ENCODE measurements around the gene ZNF701.
"Not testable (repeated sequence)": the region's sequence is repeated elsewhere in the genome, so short reads cannot be mapped to it uniquely, and the experiment has no call there.

ZNF701 gene

GRCh38 chr19:52570000-52570861, at the start of gene ZNF701:
ZNF701 (plus strand) TSS chr19:52570287; CDS start chr19:52574148, 3,861 bp downstream.
- peak; percentile 84 to 89 for DNase-seq (ENCODE audit: low read depth in 2 of 2)

GRCh38 chr19:52522551-52522950, 47.5 kb upstream of the ZNF701 start:
- DNase-seq (ENCODE audit: low read depth in 2 of 2): no peak

GRCh38 chr19:52524086-52524485, 46.0 kb upstream of the ZNF701 start:
- no peak for DNase-seq (ENCODE audit: low read depth in 2 of 2)

- DNase-seq (ENCODE audit: low read depth in 2 of 2): peak; percentile 92 to 96
Observed at GRCh38 chr19:52527134-52527955, 42.7 kb upstream of the ZNF701 start, which contains the start of gene ZNF808. ZNF808 (plus strand) TSS chr19:52527668; CDS start chr19:52543285, 15,617 bp downstream.

- DNase-seq (ENCODE audit: low read depth in 2 of 2): no peak
Observed at GRCh38 chr19:52527956-52528351, 42.1 kb upstream of the ZNF701 start.

- no peak for DNase-seq (ENCODE audit: low read depth in 2 of 2)
Observed at GRCh38 chr19:52532480-52532879, 37.6 kb upstream of the ZNF701 start.

- no peak for DNase-seq (ENCODE audit: low read depth in 2 of 2)
Observed at GRCh38 chr19:52533901-52534300, 36.2 kb upstream of the ZNF701 start.

GRCh38 chr19:52535385-52535770, 34.7 kb upstream of the ZNF701 start:
- DNase-seq (ENCODE audit: low read depth in 2 of 2): not testable (repeated sequence)

- DNase-seq (ENCODE audit: low read depth in 2 of 2): peak; percentile 82 to 91
Observed at GRCh38 chr19:52535771-52536447, 34.2 kb upstream of the ZNF701 start.

- peak in 1 of 2 experiments; percentile 20 for DNase-seq (ENCODE audit: low read depth in 2 of 2)
Observed at GRCh38 chr19:52536448-52536800, 33.7 kb upstream of the ZNF701 start.

- DNase-seq (ENCODE audit: low read depth in 2 of 2): not testable (repeated sequence)
Observed at GRCh38 chr19:52538815-52539214, 31.3 kb upstream of the ZNF701 start.

- DNase-seq (ENCODE audit: low read depth in 2 of 2): not testable (repeated sequence)
Observed at GRCh38 chr19:52541176-52541575, 28.9 kb upstream of the ZNF701 start.

- no peak for DNase-seq (ENCODE audit: low read depth in 2 of 2)
Observed at GRCh38 chr19:52541608-52542007, 28.5 kb upstream of the ZNF701 start.

GRCh38 chr19:52542541-52542940, 27.5 kb upstream of the ZNF701 start:
- DNase-seq (ENCODE audit: low read depth in 2 of 2): not testable (repeated sequence)

- DNase-seq (ENCODE audit: low read depth in 2 of 2): no peak
Observed at GRCh38 chr19:52542984-52543664, 27.0 kb upstream of the ZNF701 start.

GRCh38 chr19:52554216-52554971, 15.7 kb upstream of the ZNF701 start:
- no peak for DNase-seq (ENCODE audit: low read depth in 2 of 2)

GRCh38 chr19:52557231-52557995, 12.7 kb upstream of the ZNF701 start:
- no peak for DNase-seq (ENCODE audit: low read depth in 2 of 2)

- not testable (repeated sequence) for DNase-seq (ENCODE audit: low read depth in 2 of 2)
Observed at GRCh38 chr19:52558732-52559445, 11.2 kb upstream of the ZNF701 start.

GRCh38 chr19:52561611-52562010, 8.5 kb upstream of the ZNF701 start:
- not testable (repeated sequence) for DNase-seq (ENCODE audit: low read depth in 2 of 2)
